Measurements from ENCODE around the gene NAPG. TPM values are rescaled to one million over a fixed set of nuclear protein-coding genes. Genes with fewer than 3 reads are reported as not detected.

The NAPG gene
- 10 to 100 TPM; 25.7 to 37.7 (median 32.7) TPM for total RNA-seq

GRCh38 chr18:10525697-10526560 is at the start of gene NAPG:
TSS of gene NAPG (plus strand) at chr18:10526027. CDS start at chr18:10526103, 76 bp downstream.
- no peak for TF ChIP-seq CTCF (IDR thresholded peaks at IDR 0.05)
- DNase-seq (ENCODE audit: low spot score) (peak; percentile 51), ATAC-seq (ENCODE audit: low FRiP score) (peak; percentile 73)

GRCh38 chr18:10476338-10476791 is 49.5 kb upstream of the NAPG start:
- ATAC-seq (ENCODE audit: low FRiP score) = no peak
- TF ChIP-seq CTCF (IDR thresholded peaks at IDR 0.05) = no peak
- DNase-seq (ENCODE audit: low spot score) = no peak

- ATAC-seq (ENCODE audit: low FRiP score) = no peak
- no peak for DNase-seq (ENCODE audit: low spot score)
- TF ChIP-seq CTCF (IDR thresholded peaks at IDR 0.05) = no peak
Observed at GRCh38 chr18:10477121-10477862, 48.5 kb upstream of the NAPG start.

- ATAC-seq (ENCODE audit: low FRiP score) (no peak), DNase-seq (ENCODE audit: low spot score) (no peak)
- TF ChIP-seq CTCF (IDR thresholded peaks at IDR 0.05) = no peak
Observed at GRCh38 chr18:10477863-10478260, 48.0 kb upstream of the NAPG start.

- ATAC-seq (ENCODE audit: low FRiP score) (no peak), DNase-seq (ENCODE audit: low spot score) (no peak)
- no peak for TF ChIP-seq CTCF (IDR thresholded peaks at IDR 0.05)
Observed at GRCh38 chr18:10481831-10482230, 44.0 kb upstream of the NAPG start.

GRCh38 chr18:10482363-10482984 is 43.4 kb upstream of the NAPG start:
- no peak for DNase-seq (ENCODE audit: low spot score)
- TF ChIP-seq CTCF (IDR thresholded peaks at IDR 0.05) = no peak
- no peak for ATAC-seq (ENCODE audit: low FRiP score)
